GM18505 (cell line): Measurements from ENCODE around the gene MSL1.

Experiments used
- ATAC-seq: cut with Tn5 transposase; IDR thresholded peaks from one replicate; pipeline ENCODE4 v1.9.1; 2021; ENCODE audit not compliant: unreplicated experiment
- POLR2A ChIP-seq: IDR thresholded peaks from 4 replicates; pipeline ENCODE4 v1.6.1; 2011; ENCODE audit warnings: borderline replicate concordance; ENCODE audit not compliant: insufficient read depth, insufficient read length; ENCODE audit errors: extremely low read depth

The MSL1 gene

DNA sequence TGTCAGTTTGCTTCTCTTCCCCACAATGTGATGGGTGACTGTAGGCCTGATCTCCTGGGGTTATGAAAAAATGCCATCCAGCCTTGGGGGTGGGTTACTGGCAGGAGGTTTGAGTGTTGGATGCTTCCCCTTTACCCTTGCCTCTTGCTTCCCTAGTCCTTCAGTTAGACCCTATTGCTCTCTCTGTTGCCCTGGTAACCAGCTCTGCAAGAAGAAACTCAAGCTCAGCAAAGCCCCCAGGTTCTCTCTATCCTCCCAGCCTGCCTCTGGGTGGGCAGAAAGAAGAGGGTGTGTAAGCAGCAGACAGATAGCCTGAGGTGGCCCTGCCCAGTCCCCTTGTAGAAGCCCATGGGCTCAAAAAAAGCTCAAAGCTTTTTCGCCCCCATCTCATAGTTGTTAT, 52.7 kb downstream of the MSL1 start:
- no peak for TF ChIP-seq POLR2A
- ATAC-seq: no peak

DNA sequence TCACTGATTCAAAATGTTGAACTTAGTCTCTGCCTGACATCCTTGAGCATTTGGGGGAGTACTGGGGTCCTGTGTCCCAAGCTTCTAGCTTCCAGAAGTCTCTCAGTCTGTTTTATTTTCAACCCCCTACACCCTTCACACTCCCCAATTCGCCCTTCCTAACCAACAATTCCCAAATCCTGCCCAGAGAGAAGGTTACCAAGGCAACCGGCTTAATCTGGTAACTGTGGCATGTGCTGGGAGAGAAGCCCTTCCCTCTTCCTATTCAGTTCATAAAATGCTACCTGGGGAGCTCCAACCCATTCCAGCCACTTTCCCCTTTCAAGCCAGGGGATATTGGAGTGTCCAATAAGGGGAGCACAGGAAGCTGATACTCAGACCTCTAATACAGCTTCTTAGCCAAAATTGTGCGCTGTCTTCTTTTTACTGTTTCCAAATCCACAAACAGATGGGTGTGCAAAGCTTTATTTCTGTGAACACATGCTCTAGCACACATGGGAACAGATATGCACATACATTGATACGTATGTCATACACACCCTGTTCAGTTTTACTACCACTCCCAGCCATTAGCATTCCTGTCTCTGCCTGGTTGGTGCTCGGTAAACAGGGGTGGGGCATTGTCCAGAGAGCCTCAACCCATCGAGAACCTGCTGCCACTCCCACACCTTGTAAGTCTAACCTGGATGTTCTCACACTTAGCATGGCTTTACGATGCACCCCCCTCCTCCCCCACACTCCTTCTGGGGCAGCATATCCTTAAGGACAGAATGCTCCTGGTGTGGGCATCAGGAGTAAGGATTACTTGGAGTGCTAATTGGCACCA, 54.4 kb downstream of the MSL1 start:
- TF ChIP-seq POLR2A: no peak
- ATAC-seq: no peak

DNA sequence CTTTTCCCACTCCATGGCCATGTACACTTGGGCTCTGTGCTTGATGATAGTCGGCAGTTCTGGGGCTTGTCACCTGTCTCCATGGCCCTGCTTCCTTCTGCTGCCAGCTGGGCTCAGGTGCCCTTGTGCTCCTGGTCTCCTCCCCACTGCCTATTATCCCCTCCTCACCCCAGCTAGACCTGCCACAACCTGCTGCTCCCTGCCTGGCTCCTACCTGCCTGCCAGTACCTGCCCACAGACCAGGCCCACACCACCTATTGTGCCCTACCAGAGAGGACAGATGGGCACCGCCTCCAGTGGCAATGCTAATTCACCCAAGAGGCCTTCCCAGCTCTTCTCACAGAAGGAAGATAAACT, 55.0 kb downstream of the MSL1 start:
- TF ChIP-seq POLR2A: no peak
- ATAC-seq: peak; percentile 11

DNA sequence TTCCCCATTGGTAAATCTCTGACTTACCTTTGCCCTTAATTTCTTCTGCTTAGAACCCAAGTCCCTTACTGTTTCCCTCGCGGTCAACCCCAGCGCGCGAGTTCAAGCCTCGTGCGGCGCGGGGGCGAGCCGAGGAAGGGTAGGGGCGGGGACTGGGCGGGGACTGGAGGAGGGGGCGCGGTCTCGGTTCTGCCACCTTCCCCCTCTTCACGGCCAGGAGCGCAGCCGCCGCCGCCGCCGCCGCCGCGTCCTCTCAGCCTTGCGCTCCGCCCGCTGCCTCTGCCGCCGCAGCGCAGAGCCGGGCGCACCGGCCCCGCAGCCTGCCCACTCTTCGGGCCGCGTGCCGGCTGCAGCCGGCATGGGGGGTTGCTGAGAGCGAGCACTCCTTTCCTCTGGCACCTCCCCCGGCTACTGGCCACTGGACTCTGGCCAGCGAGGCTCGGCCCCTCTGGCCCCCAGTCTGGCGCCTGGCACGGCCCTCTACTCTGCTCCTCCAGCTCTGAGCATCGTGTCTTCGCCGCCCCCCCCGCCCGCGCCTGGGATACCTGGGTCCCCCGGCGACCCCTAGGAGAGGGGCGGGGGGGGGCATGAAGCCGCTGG, 55.6 kb downstream of the MSL1 start, which contains the start of gene RAPGEFL1:
Gene RAPGEFL1, plus strand, starts transcription at position 196 of the 600 bp plus-strand sequence. Its CDS starts 392 bp downstream, at position 588.
- peak; percentile 50 for ATAC-seq
- no peak for TF ChIP-seq POLR2A

DNA sequence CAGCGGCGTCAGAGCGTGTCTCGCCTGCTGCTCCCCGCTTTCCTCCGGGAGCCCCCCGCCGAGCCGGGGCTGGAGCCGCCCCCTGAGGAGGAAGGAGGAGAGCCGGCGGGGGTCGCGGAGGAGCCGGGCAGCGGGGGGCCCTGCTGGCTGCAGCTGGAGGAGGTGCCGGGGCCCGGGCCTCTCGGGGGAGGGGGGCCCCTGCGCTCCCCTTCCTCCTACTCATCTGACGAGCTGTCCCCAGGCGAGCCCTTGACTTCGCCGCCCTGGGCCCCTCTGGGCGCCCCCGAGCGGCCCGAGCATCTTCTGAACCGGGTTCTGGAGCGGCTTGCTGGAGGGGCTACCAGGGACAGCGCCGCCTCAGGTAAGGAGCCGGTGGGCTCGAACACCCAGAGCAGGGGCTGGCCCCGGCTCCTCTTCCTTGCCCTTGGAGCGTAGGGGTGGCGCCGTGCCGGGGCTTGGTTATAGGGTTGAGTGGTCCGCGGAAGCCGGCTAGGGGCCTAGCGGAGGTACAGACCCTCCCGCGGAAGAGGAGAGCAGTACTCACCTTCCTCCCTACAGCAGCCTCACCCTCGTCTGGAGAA, 56.3 kb downstream of the MSL1 start:
- no peak for TF ChIP-seq POLR2A
- ATAC-seq: no peak

DNA sequence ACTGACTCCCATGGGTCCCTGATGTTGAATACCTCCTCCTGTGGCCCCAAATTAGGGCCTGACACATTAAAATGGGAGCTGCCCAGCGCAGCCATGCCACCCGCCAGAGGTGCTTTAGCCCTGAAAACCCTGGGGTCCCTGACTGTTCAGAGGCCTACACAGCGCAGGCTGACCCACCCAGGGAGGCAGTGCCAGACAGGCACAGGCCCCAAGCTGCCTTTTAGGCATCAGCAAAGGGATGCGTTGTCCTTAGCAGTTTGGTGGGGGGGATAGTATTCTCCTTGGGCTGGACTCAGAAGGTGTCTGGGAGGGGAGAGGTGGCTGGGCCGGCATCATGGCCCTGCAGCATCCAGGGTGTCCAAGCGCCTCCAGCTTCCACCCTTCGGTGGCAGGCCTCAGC, 56.9 kb downstream of the MSL1 start:
- no peak for TF ChIP-seq POLR2A
- no peak for ATAC-seq

DNA sequence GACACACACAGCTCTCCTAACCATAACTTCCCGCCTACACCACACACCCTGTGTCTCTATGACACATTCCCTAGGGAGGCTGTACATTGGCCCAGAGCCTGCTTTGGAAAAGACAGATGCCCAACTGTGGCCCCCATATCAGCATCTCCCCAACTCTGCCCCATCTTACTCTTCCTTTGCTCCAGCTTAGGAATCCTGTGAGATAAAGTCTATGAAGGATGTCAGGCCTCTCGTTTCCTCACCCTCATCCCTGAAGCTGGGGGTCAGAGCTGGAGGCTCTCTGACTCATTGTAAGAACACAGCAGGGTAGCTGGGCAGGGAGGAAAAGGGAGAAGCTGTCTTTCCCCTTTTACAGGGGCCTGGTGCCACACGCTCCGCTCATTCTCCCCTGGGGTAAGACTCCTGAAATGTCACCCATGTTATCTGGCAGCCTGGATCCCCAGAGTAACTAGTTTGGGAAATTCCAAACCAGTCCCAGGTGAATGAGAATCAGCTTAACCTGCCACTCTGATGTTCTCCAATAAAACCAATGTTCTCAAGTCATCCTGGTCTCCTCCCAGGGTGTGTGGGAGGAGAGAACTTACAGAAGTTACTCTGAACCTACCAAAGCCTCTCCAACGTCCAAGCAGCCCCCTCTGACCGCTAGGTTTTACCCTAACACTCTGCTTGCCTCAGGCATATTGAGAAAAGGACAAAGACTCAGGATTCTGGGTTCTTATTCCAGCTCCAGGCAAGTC, 58.3 kb downstream of the MSL1 start:
- no peak for ATAC-seq
- TF ChIP-seq POLR2A: no peak

DNA sequence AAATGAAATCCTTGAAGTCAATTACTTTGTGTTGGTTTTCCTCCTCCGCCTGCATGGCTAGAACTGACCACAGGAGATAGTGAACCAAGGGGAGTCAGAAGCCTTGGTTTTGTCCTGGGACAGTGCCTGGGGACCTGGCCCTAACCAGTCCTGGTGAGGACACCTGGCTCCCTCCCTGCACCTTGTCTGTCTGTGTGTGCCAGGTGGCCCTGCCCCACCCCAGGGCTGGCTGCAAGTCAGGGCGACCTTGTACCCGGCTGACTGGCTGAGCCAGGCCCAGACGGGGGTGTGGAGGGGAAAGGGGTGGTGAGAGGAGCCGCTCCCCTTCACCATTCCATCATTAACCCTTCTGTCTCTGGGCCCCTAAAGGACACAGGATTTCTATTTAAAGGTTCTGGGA, 58.9 kb downstream of the MSL1 start:
- TF ChIP-seq POLR2A: no peak
- no peak for ATAC-seq

DNA sequence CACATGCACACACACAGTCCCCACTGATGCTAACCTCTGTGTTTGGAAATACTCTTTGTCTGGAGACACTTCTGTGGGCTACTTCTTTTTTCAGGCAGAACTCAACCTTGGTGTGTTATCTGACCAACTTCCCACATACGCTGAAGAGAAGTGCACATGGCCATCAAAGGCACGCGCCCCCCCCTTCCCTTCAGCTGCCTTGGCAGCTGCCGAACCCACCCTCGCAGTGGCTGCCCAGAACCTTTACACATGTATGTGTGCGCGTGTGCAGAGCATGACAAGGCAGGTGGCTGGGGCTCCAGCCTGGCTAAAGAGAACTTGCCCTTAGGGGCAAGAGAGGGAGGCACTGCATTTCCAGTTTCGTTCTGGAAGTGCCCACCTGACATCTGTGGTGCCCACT, 59.4 kb downstream of the MSL1 start:
- no peak for ATAC-seq
- TF ChIP-seq POLR2A: no peak

DNA sequence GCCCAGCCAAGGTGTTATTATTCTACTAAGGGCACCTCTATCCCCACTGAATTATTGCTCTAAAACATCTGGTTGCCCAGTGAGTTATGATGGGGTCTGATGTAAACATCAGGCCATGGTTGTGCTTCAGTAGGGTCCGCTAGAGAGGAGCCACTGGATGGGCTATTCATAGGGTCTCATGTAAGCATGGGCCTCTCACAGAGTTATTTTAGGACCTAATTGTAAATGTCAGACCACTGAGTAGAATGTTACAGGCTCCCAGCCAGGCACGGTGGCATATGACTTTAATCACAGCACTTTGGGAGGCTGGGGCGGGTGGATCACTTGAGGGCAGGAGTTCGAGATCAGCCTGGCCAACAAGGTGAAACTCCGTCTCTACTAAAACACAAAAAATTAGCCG, 60.8 kb downstream of the MSL1 start:
- no peak for TF ChIP-seq POLR2A
- ATAC-seq: no peak
